Endodermal cell (in vitro differentiated cells): ENCODE results near the gene CNIH1. TPM values are rescaled to one million over a fixed set of nuclear protein-coding genes. Genes with fewer than 3 reads are reported as not detected.
A peak's percentile ranks its signal among the peaks of the same experiment; 100 is the strongest.

Source experiments
- DNase-seq: peaks from one replicate; pipeline ENCODE4 v3.0.0-alpha.2; 2017
- H3K27ac ChIP-seq: 2 replicates; pipeline ENCODE4 v1.5.1; 2013; ENCODE audit warnings: mild to moderate bottlenecking, low read depth, low read length, moderate library complexity
- H3K27me3 ChIP-seq: 2 replicates; pipeline ENCODE4 v1.6.1; 2013; ENCODE audit warnings: mild to moderate bottlenecking, low read length, moderate library complexity; ENCODE audit not compliant: insufficient read depth, control insufficient read depth, poor library complexity, severe bottlenecking
- H3K36me3 ChIP-seq: 2 replicates; pipeline ENCODE4 v1.7.0; 2013; ENCODE audit warnings: mild to moderate bottlenecking, low read length, moderate library complexity; ENCODE audit not compliant: control insufficient read depth, insufficient read depth
- H3K4me1 ChIP-seq: one replicate; pipeline ENCODE4 v1.7.0; 2013; ENCODE audit warnings: low read length; ENCODE audit not compliant: control insufficient read depth, insufficient read depth
- H3K4me3 ChIP-seq: 2 replicates; pipeline ENCODE4 v1.5.1; 2013; ENCODE audit warnings: mild to moderate bottlenecking, low read length, moderate library complexity
- H3K9ac ChIP-seq: 2 replicates; pipeline ENCODE4 v1.6.1; 2013; ENCODE audit warnings: mild to moderate bottlenecking, low read length, moderate library complexity; ENCODE audit not compliant: poor library complexity, severe bottlenecking; ENCODE audit errors: extremely low read depth
- H3K9me3 ChIP-seq: 2 replicates; pipeline ENCODE4 v1.6.1; 2013; ENCODE audit warnings: mild to moderate bottlenecking, low read length, moderate library complexity; ENCODE audit not compliant: control insufficient read depth
- H3K27ac Mint-ChIP-seq: 2 replicates; pipeline ENCODE4 v1.8.0; 2020; ENCODE audit warnings: mixed read lengths
- H3K27me3 Mint-ChIP-seq: 2 replicates; pipeline ENCODE4 v1.8.0; 2021; ENCODE audit warnings: mild to moderate bottlenecking, mixed read lengths; ENCODE audit not compliant: insufficient read depth
- H3K36me3 Mint-ChIP-seq: 2 replicates; pipeline ENCODE4 v1.8.0; 2020; ENCODE audit warnings: low read depth, mixed read lengths
- H3K4me1 Mint-ChIP-seq: 2 replicates; pipeline ENCODE4 v1.8.0; 2020; ENCODE audit warnings: mixed read lengths
- H3K4me3 Mint-ChIP-seq: 2 replicates; pipeline ENCODE4 v1.8.0; 2020; ENCODE audit warnings: mild to moderate bottlenecking, moderate library complexity, mixed read lengths
- H3K9me3 Mint-ChIP-seq: 2 replicates; pipeline ENCODE4 v1.8.0; 2020; ENCODE audit warnings: mild to moderate bottlenecking, mixed read lengths
- CTCF ChIP-seq: fragments of 200-600 bp; sonication (generic); conservative IDR thresholded peaks from 2 replicates; pipeline ENCODE4 v1.5.0; 2021; ENCODE audit warnings: antibody characterized with exemption, mild to moderate bottlenecking
- WGBS, 2 experiments: methylation state at CpG; one replicate each; pipeline versions ENCODE4 v1.1.5 to v1.1.7; 2013; ENCODE audit warnings: missing lambda C conversion rate in 2 of 2, mixed read lengths in 1 of 2; ENCODE audit not compliant: insufficient coverage in 1 of 2, insufficient read length in 1 of 2; 5-methylcytosine and 5-hydroxymethylcytosine counted together
- long read RNA-seq, 4 experiments: library from polyadenylated mRNA in 2 of 4; library from RNA in 1 of 4; library from capped mRNA in 1 of 4; stranded (forward) in 3 of 4; unstranded in 1 of 4; transcript quantifications; one replicate each; pipeline ENCODE4 v2.0.0, GENCODE V29; 2020 to 2021; ENCODE audit warnings: inconsistent platforms in 1 of 4
- polyA plus RNA-seq, 2 experiments: library from polyadenylated mRNA; stranded (reverse); fragments of 50-300 nt; gene quantifications; one replicate each; pipeline ENCODE4 v1.2.3, GENCODE V29; 2013
- total RNA-seq, 2 donors: library from RNA; stranded (reverse); fragmentation: NEBNext Ultra II Directional in 1 of 2; extraction: Animal tissue kit (Norgen Biotek cat#: 25700) in 1 of 2; gene quantifications; 2 replicates in 1 of 2; 3 replicates in 1 of 2; pipeline ENCODE4 v1.2.1, GENCODE V29; 2021

The CNIH1 gene
- total RNA-seq, result 10 to 100 TPM; 77.9 to 82.7 TPM
- polyA plus RNA-seq (2013, experiment 1 of 2), result 146 TPM
- polyA plus RNA-seq (2013, experiment 2 of 2), result 128 TPM
- long read RNA-seq, experiment 1, full-length matches to known transcripts, result 46 of 55 reads
- long read RNA-seq, experiment 1, partial matches to known transcripts, result 1 of 55 reads
- long read RNA-seq, experiment 1, other reads (novel, unspliced or antisense), result 8 of 55 reads
- long read RNA-seq, experiment 2, full-length matches to known transcripts, result 67 of 76 reads
- long read RNA-seq, experiment 2, partial matches to known transcripts, result 4 of 76 reads
- long read RNA-seq, experiment 2, other reads (novel, unspliced or antisense), result 5 of 76 reads
- long read RNA-seq, experiment 3, full-length matches to known transcripts, result 170 of 180 reads
- long read RNA-seq, experiment 3, partial matches to known transcripts, result 2 of 180 reads
- long read RNA-seq, experiment 3, other reads (novel, unspliced or antisense), result 8 of 180 reads
- long read RNA-seq, experiment 4, full-length matches to known transcripts, result 223 of 228 reads
- long read RNA-seq, experiment 4, partial matches to known transcripts, result 1 of 228 reads
- long read RNA-seq, experiment 4, other reads (novel, unspliced or antisense), result 4 of 228 reads

- peaks cover 8% of the 10 kb centered on the region for H3K9me3 Mint-ChIP-seq
- Histone ChIP-seq H3K9me3 (no peaks in the 10 kb centered on the region), H3K4me3 (peak within 1 kb of the TSS; percentile 92), H3K36me3 (no peaks in the 10 kb centered on the region), H3K9ac (peak within 1 kb of the TSS; percentile 59), H3K27ac (peak within 1 kb of the TSS; percentile 98), H3K27me3 (no peaks in the 10 kb centered on the region), H3K4me1 (no peaks in the 10 kb centered on the region)
- H3K27ac Mint-ChIP-seq, result peak within 1 kb of the TSS; percentile 96
- peaks cover 6% of the 10 kb centered on the region for H3K36me3 Mint-ChIP-seq
- peaks cover 8% of the 10 kb centered on the region for H3K27me3 Mint-ChIP-seq
- TF ChIP-seq CTCF, result peak; percentile 92
- peak; percentile 97 for DNase-seq
- peak within 1 kb of the TSS; percentile 86 for H3K4me3 Mint-ChIP-seq
- 3 to 25% methylated on average over 12 to 100 of the region's 100 CpGs for WGBS, 2 experiments
- peaks cover 19% of the 10 kb centered on the region for H3K4me1 Mint-ChIP-seq
Measured at GRCh38 chr14:54440873-54441868, at the start of gene CNIH1. Gene CNIH1 (minus strand): TSS chr14:54441374. CDS start chr14:54441327, 47 bp downstream.

GRCh38 chr14:54490445-54491175 is 49.4 kb upstream of the CNIH1 start:
- WGBS, 2 experiments, result 54 to 86% methylated on average over 1 to 3 of the region's 3 CpGs
- no peak for TF ChIP-seq CTCF

More at GRCh38 chr14:54490445-54491175, 49.4 kb upstream of the CNIH1 start:
- H3K4me3 ChIP-seq, result peak overlapping the region; percentile 89
- Mint-ChIP-seq H3K9me3 (no peaks in the 10 kb centered on the region), H3K27me3 (no peaks in the 10 kb centered on the region), H3K27ac (peak overlapping the region; percentile 96), H3K4me3 (peak overlapping the region; percentile 81), H3K36me3 (peaks cover 9% of the 10 kb centered on the region), H3K4me1 (peaks cover 36% of the 10 kb centered on the region)
- DNase-seq, result peak; percentile 76
- peak overlapping the region; percentile 1 for H3K9ac ChIP-seq
- no peak overlapping the region for H3K27ac ChIP-seq
- no peaks in the 10 kb centered on the region for H3K27me3 ChIP-seq
- peaks cover 15% of the 10 kb centered on the region for H3K4me1 ChIP-seq
- peaks cover 4% of the 10 kb centered on the region for H3K36me3 ChIP-seq
- no peaks in the 10 kb centered on the region for H3K9me3 ChIP-seq
